HepG2 (cell line): ENCODE measurements around the gene HDDC3. TPM values are rescaled to one million over a fixed set of nuclear protein-coding genes. Genes with fewer than 3 reads are reported as not detected.

Experiments used
- CCDC6 ChIP-seq: sonication (generic); formaldehyde crosslinking; IDR thresholded peaks from 2 replicates; pipeline ENCODE4 v1.8.1; 2022; ENCODE audit warnings: mild to moderate bottlenecking, missing genetic modification reagents, moderate library complexity
- CSRNP1 ChIP-seq: sonication (generic); formaldehyde crosslinking; IDR thresholded peaks from 2 replicates; pipeline ENCODE4 v1.8.1; 2023; ENCODE audit warnings: mild to moderate bottlenecking, missing genetic modification reagents
- FOSL2 ChIP-seq: sonication (generic); formaldehyde crosslinking; IDR thresholded peaks from 2 replicates; pipeline ENCODE4 v1.4.0; 2020; ENCODE audit warnings: missing genetic modification reagents
- KDM4B ChIP-seq: sonication (generic); formaldehyde crosslinking; IDR thresholded peaks from 2 replicates; pipeline ENCODE4 v1.4.0; 2020; ENCODE audit warnings: missing genetic modification reagents
- MAF1 ChIP-seq: sonication (generic); formaldehyde crosslinking; IDR thresholded peaks from 2 replicates; pipeline ENCODE4 v1.5.0; 2020; ENCODE audit warnings: missing genetic modification reagents, borderline replicate concordance
- NAIF1 ChIP-seq: sonication (generic); formaldehyde crosslinking; IDR thresholded peaks from 2 replicates; pipeline ENCODE4 v1.5.0; 2020; ENCODE audit warnings: mild to moderate bottlenecking, missing genetic modification reagents, borderline replicate concordance
- PHF8 ChIP-seq: sonication (generic); formaldehyde crosslinking; IDR thresholded peaks from 2 replicates; pipeline ENCODE4 v1.5.0; 2020; ENCODE audit warnings: missing genetic modification reagents
- REXO4 ChIP-seq: sonication (generic); formaldehyde crosslinking; IDR thresholded peaks from 2 replicates; pipeline ENCODE4 v1.8.0; 2022; ENCODE audit warnings: missing genetic modification reagents, mild to moderate bottlenecking, borderline replicate concordance
- RXRA ChIP-seq: sonication (generic); formaldehyde crosslinking; IDR thresholded peaks from 2 replicates; pipeline ENCODE4 v1.5.1; 2020; ENCODE audit warnings: missing genetic modification reagents
- TBX2 ChIP-seq: sonication (generic); formaldehyde crosslinking; IDR thresholded peaks from 2 replicates; pipeline ENCODE4 v1.5.0; 2020; ENCODE audit warnings: missing genetic modification reagents, mild to moderate bottlenecking, borderline replicate concordance
- U2AF2 ChIP-seq: fragments of 200-400 bp; formaldehyde crosslinking; IDR thresholded peaks from 2 replicates; pipeline ENCODE4 v1.6.1; 2017; ENCODE audit warnings: low read depth, mild to moderate bottlenecking, low read length
- ZBTB2 ChIP-seq: sonication (generic); formaldehyde crosslinking; IDR thresholded peaks from 2 replicates; pipeline ENCODE4 v1.8.0; 2022; ENCODE audit warnings: low read depth, missing genetic modification reagents
- ZFY ChIP-seq: sonication (generic); formaldehyde crosslinking; IDR thresholded peaks from 2 replicates; pipeline ENCODE4 v1.4.0; 2020; ENCODE audit warnings: missing genetic modification reagents
- ZMAT3 ChIP-seq: sonication (generic); formaldehyde crosslinking; conservative IDR thresholded peaks from 2 replicates; pipeline ENCODE4 v1.7.0; 2021; ENCODE audit warnings: missing genetic modification reagents
- ZNF530 ChIP-seq: sonication (generic); formaldehyde crosslinking; IDR thresholded peaks from 2 replicates; pipeline ENCODE4 v1.5.0; 2020; ENCODE audit warnings: low read depth, mild to moderate bottlenecking, missing genetic modification reagents
- ZNF607 ChIP-seq: sonication (generic); formaldehyde crosslinking; IDR thresholded peaks from 2 replicates; pipeline ENCODE4 v1.5.1; 2020; ENCODE audit warnings: missing genetic modification reagents, mild to moderate bottlenecking, borderline replicate concordance
- ZNF687 ChIP-seq: sonication (generic); formaldehyde crosslinking; IDR thresholded peaks from 2 replicates; pipeline ENCODE4 v1.5.1; 2020; ENCODE audit warnings: mild to moderate bottlenecking, missing genetic modification reagents, moderate library complexity
- ZNF749 ChIP-seq: sonication (generic); formaldehyde crosslinking; IDR thresholded peaks from 2 replicates; pipeline ENCODE4 v1.8.0; 2022; ENCODE audit warnings: mild to moderate bottlenecking, missing genetic modification reagents, moderate library complexity, borderline replicate concordance
- ZNF83 ChIP-seq: sonication (generic); formaldehyde crosslinking; IDR thresholded peaks from 2 replicates; pipeline ENCODE4 v1.4.0; 2020; ENCODE audit warnings: missing genetic modification reagents, mild to moderate bottlenecking, borderline replicate concordance
- polyA plus RNA-seq, 8 experiments: library from polyadenylated mRNA; depleted of rRNA in 3 of 8; stranded (reverse) in 7 of 8; unstranded in 1 of 8; fragments of >200 nt; fragmentation: Illumina TruSeq in 4 of 8; extraction: Trizol in 4 of 8; gene quantifications; 2 replicates each; pipeline versions ENCODE4 v1.2.1 to v1.2.3, GENCODE V29; 2011 to 2016; ENCODE audit warnings: low read depth in 4 of 8, missing spikeins in 1 of 8, mixed read lengths in 1 of 8; ENCODE audit not compliant: insufficient read depth in 1 of 8
- total RNA-seq, 5 experiments: library from RNA; depleted of rRNA; stranded (reverse); fragments of >200 nt; fragmentation: Illumina TruSeq; extraction: Trizol; gene quantifications; 2 replicates each; pipeline ENCODE4 v1.2.3, GENCODE V29; 2016; ENCODE audit warnings: low read depth in 1 of 5
- TF ChIP-seq, protein P1 (sequence below): sonication (generic); formaldehyde crosslinking; conservative IDR thresholded peaks from 2 replicates; pipeline ENCODE4 v1.4.0; 2020; ENCODE audit warnings: missing genetic modification reagents

The HDDC3 gene
- total and polyA plus RNA-seq, 2 of the 13 experiments (the other 11 are each of a cell fraction or from before 2014, with no cell fraction given): 18.7 to 28.3 TPM

DNA sequence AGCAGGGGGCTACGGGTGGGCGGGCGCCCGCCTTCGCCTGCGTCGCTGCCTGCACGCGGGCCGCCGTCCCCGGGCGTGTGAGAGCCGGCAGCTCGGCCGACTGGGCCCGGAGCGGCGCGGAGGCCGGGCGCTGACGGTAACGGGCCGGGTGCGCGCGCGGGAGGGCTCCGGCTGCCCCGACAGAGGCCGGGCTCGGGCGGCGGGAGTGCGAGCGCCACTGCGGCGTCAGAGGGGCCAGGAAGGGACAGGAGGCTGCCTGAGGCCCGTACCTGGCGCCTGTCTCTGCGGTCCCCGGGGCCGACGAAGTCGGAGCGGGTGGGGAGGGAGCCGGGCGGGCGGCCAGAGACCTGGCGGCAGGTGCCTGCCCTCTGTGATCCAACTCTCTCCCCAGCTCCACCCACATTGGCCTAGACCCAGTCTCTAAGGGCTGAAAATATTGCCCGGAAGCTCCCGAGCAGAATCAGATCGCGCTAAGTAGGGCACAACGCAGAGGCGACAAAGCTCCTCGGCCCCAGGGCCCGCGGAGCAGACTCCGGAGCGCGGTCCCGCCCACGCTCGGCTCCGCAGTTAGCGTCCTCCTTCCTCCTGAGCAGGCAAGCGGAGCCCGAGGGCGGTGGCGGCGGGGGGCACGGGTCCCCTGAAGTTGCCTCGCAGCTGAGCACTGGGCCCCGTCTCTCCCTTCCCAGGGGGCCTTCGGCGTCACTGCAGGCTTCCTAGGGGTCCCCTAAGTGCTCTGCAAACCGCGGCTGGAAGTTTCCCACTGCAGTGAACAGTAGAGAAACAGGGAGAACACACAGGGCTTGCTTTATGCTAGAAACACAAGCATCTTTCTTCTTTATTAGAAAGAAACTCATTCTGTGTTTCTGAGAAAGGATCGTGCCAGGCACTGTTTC, 29.3 kb downstream of the HDDC3 start, which contains the start of gene MAN2A2 (continued):
- TF ChIP-seq CSRNP1 (0 out of 2 replicates have a peak, but pooled peaks have one; percentile 40), ZNF687 (CRISPR knock-in tag) (peak; percentile 74), ZNF749 (no peak), ZNF530 (no peak), ZMAT3 (CRISPR knock-in tag) (0 out of 2 replicates have a peak, but pooled peaks have one; percentile 40), U2AF2 (no peak), ZNF83 (CRISPR knock-in tag) (0 out of 2 replicates have a peak, but pooled peaks have one; percentile 72), TBX2 (CRISPR knock-in tag) (0 out of 2 replicates have a peak, but pooled peaks have one; percentile 17), FOSL2 (CRISPR knock-in tag) (0 out of 2 replicates have a peak, but pooled peaks have one; percentile 3), ZFY (peak; percentile 63), ZBTB2 (CRISPR knock-in tag) (0 out of 2 replicates have a peak, but pooled peaks have one; percentile 40), PHF8 (CRISPR knock-in tag) (peak; percentile 58), MAF1 (CRISPR knock-in tag) (no peak), NAIF1 (peak; percentile 46; the same call in 1 of the 2 replicates), RXRA (CRISPR knock-in tag) (peak; percentile 32; the same call in 1 of the 2 replicates), CCDC6 (0 out of 2 replicates have a peak, but pooled peaks have one; percentile 27), REXO4 (CRISPR knock-in tag) (no peak), ZNF607 (no peak), KDM4B (CRISPR knock-in tag) (0 out of 2 replicates have a peak, but pooled peaks have one; percentile 37)
- TF ChIP-seq, protein P1, sequence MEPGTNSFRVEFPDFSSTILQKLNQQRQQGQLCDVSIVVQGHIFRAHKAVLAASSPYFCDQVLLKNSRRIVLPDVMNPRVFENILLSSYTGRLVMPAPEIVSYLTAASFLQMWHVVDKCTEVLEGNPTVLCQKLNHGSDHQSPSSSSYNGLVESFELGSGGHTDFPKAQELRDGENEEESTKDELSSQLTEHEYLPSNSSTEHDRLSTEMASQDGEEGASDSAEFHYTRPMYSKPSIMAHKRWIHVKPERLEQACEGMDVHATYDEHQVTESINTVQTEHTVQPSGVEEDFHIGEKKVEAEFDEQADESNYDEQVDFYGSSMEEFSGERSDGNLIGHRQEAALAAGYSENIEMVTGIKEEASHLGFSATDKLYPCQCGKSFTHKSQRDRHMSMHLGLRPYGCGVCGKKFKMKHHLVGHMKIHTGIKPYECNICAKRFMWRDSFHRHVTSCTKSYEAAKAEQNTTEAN (CRISPR knock-in tag): no peak
